MM.1S (cell line): ENCODE data around the gene PUDP.

Experiments used
- DNase-seq: peaks from one replicate; pipeline ENCODE4 v3.0.0-alpha.2; 2015
- H2AFZ ChIP-seq: fragments of 300-600 bp; sonication (generic); 2 replicates; pipeline ENCODE4 v1.6.0; 2016; ENCODE audit warnings: antibody characterized with exemption, low read length
- H3F3A ChIP-seq: fragments of 300-600 bp; sonication (generic); 2 replicates; pipeline ENCODE4 v1.6.1; 2016; ENCODE audit warnings: mild to moderate bottlenecking, antibody characterized with exemption, low read length, moderate library complexity, mixed read lengths; ENCODE audit not compliant: insufficient read depth
- H3K27ac ChIP-seq: fragments of 300-600 bp; sonication (generic); 2 replicates; pipeline ENCODE4 v1.5.1; 2016; ENCODE audit warnings: mild to moderate bottlenecking, low read length
- H3K27me3 ChIP-seq: fragments of 300-600 bp; sonication (generic); replicated peaks from 2 replicates; pipeline ENCODE4 v1.6.0; 2016; ENCODE audit warnings: low read length; ENCODE audit not compliant: insufficient read depth
- H3K36me3 ChIP-seq: fragments of 300-600 bp; sonication (generic); replicated peaks from 2 replicates; pipeline ENCODE4 v1.6.1; 2016; ENCODE audit warnings: mild to moderate bottlenecking, low read length, mixed read lengths; ENCODE audit not compliant: insufficient read depth
- H3K4me1 ChIP-seq: fragments of 300-600 bp; sonication (generic); 2 replicates; pipeline ENCODE4 v1.6.1; 2016; ENCODE audit warnings: low read length, mixed read lengths
- H3K4me2 ChIP-seq: fragments of 300-600 bp; sonication (generic); 2 replicates; pipeline ENCODE4 v1.6.0; 2016; ENCODE audit warnings: low read depth, low read length
- H3K4me3 ChIP-seq: fragments of 300-600 bp; sonication (generic); 2 replicates; pipeline ENCODE4 v1.5.1; 2016; ENCODE audit warnings: low read length, mixed read lengths
- H3K79me2 ChIP-seq: fragments of 300-600 bp; sonication (generic); 2 replicates; pipeline ENCODE4 v1.6.1; 2016; ENCODE audit warnings: mixed run types, low read length, mixed read lengths
- H3K9ac ChIP-seq: fragments of 300-600 bp; sonication (generic); 2 replicates; pipeline ENCODE4 v1.6.1; 2016; ENCODE audit warnings: low read length, mixed read lengths
- H3K9me2 ChIP-seq: fragments of 300-600 bp; sonication (generic); replicated peaks from 2 replicates; pipeline ENCODE4 v1.6.1; 2016; ENCODE audit warnings: mild to moderate bottlenecking, low read length, mixed read lengths; ENCODE audit not compliant: insufficient read depth
- H3K9me3 ChIP-seq: fragments of 300-600 bp; sonication (generic); replicated peaks from 2 replicates; pipeline ENCODE4 v1.6.1; 2016; ENCODE audit warnings: mild to moderate bottlenecking, low read length, mixed read lengths; ENCODE audit not compliant: insufficient read depth
- H4K20me1 ChIP-seq: fragments of 300-600 bp; sonication (generic); 2 replicates; pipeline ENCODE4 v1.6.1; 2016; ENCODE audit warnings: mild to moderate bottlenecking, low read length, moderate library complexity, mixed read lengths; ENCODE audit not compliant: insufficient read depth
- EZH2 ChIP-seq: fragments of 300-600 bp; sonication (generic); optimal IDR thresholded peaks from 2 replicates; pipeline ENCODE3; 2017; ENCODE audit warnings: low read depth, mild to moderate bottlenecking, antibody characterized with exemption, low read length, mixed read lengths
- EZH2phosphoT487 ChIP-seq: fragments of 300-600 bp; sonication (generic); IDR thresholded peaks from 2 replicates; pipeline ENCODE4 v1.6.1; 2018; ENCODE audit warnings: antibody characterized with exemption, low read length
- TF ChIP-seq, protein P1 (sequence below): fragments of 300-600 bp; sonication (generic); IDR thresholded peaks from 2 replicates; pipeline ENCODE4 v1.5.1; 2016; ENCODE audit warnings: antibody characterized with exemption, low read length, mixed read lengths

PUDP gene

GRCh38 chrX:7067256-7067655 lies 80.7 kb downstream of the PUDP start:
- Histone ChIP-seq H4K20me1 (no peaks in the 10 kb centered on the region), H3K9ac (no peak overlapping the region), H3K27ac (no peak overlapping the region), H2AFZ (no peak overlapping the region), H3K4me3 (no peak overlapping the region), H3K9me2 (no peaks in the 10 kb centered on the region), H3F3A (no peaks in the 10 kb centered on the region), H3K4me1 (no peaks in the 10 kb centered on the region), H3K79me2 (no peaks in the 10 kb centered on the region), H3K27me3 (no peaks in the 10 kb centered on the region), H3K4me2 (no peak overlapping the region), H3K9me3 (no peaks in the 10 kb centered on the region), H3K36me3 (no peaks in the 10 kb centered on the region)
- TF ChIP-seq EZH2phosphoT487 = no peak
- TF ChIP-seq, protein P1, sequence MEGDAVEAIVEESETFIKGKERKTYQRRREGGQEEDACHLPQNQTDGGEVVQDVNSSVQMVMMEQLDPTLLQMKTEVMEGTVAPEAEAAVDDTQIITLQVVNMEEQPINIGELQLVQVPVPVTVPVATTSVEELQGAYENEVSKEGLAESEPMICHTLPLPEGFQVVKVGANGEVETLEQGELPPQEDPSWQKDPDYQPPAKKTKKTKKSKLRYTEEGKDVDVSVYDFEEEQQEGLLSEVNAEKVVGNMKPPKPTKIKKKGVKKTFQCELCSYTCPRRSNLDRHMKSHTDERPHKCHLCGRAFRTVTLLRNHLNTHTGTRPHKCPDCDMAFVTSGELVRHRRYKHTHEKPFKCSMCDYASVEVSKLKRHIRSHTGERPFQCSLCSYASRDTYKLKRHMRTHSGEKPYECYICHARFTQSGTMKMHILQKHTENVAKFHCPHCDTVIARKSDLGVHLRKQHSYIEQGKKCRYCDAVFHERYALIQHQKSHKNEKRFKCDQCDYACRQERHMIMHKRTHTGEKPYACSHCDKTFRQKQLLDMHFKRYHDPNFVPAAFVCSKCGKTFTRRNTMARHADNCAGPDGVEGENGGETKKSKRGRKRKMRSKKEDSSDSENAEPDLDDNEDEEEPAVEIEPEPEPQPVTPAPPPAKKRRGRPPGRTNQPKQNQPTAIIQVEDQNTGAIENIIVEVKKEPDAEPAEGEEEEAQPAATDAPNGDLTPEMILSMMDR = no peak
- TF ChIP-seq EZH2 = no peak
- no peak for DNase-seq

DNA sequence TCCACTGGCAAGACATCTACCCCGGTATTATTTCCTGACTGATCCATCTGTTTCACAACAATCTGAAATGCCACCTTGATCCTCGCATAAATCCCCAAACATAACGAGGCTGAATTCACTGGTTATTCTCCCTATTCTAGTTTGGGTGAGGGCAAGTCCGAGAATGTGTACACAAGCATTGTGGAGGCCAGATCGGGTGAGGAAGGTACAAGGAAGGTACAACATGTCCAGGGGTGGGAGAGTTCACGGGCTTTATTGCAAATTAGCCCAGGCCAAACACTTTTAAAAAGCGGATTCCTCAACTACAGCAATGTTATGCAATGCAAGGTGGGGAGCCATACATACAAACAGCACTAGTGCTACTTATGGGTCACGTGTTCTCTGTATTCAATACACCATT lies 82.5 kb downstream of the PUDP start:
- H3K9me3 ChIP-seq = no peaks in the 10 kb centered on the region
- no peak overlapping the region for H3K27ac ChIP-seq
- H3K9me2 ChIP-seq = no peaks in the 10 kb centered on the region
- H3K36me3 ChIP-seq = no peaks in the 10 kb centered on the region
- no peak overlapping the region for H3K4me2 ChIP-seq
- peaks cover 6% of the 10 kb centered on the region for H3K4me1 ChIP-seq
- DNase-seq = no peak
- H3K27me3 ChIP-seq = no peaks in the 10 kb centered on the region
- H2AFZ ChIP-seq = no peak overlapping the region
- peaks cover 3% of the 10 kb centered on the region; the same call in 1 of the 2 replicates for H3F3A ChIP-seq
- H3K79me2 ChIP-seq = no peaks in the 10 kb centered on the region
- H3K4me3 ChIP-seq = no peak overlapping the region
- TF ChIP-seq EZH2phosphoT487 (no peak), EZH2 (no peak)
- TF ChIP-seq, protein P1 = no peak
- H4K20me1 ChIP-seq = no peaks in the 10 kb centered on the region
- no peak overlapping the region for H3K9ac ChIP-seq

GRCh38 chrX:7062903-7063302 lies 85.0 kb downstream of the PUDP start:
- no peaks in the 10 kb centered on the region for H3K9me3 ChIP-seq
- no peak overlapping the region for H3K9ac ChIP-seq
- TF ChIP-seq EZH2phosphoT487 = no peak
- TF ChIP-seq EZH2 = no peak
- TF ChIP-seq, protein P1 = no peak
- peaks cover 24% of the 10 kb centered on the region for H3K4me1 ChIP-seq
- H3F3A ChIP-seq = peaks cover 16% of the 10 kb centered on the region
- H2AFZ ChIP-seq = no peak overlapping the region
- no peaks in the 10 kb centered on the region for H3K27me3 ChIP-seq
- no peaks in the 10 kb centered on the region for H4K20me1 ChIP-seq
- no peaks in the 10 kb centered on the region for H3K9me2 ChIP-seq
- no peaks in the 10 kb centered on the region for H3K36me3 ChIP-seq
- no peak overlapping the region for H3K4me2 ChIP-seq
- no peak overlapping the region for H3K27ac ChIP-seq
- no peak overlapping the region for H3K4me3 ChIP-seq
- no peaks in the 10 kb centered on the region for H3K79me2 ChIP-seq
- no peak for DNase-seq
